ENCODE data around the gene SERPINB6. TPM values are rescaled to one million over a fixed set of nuclear protein-coding genes. Genes with fewer than 3 reads are reported as not detected.

Gene SERPINB6
- total and polyA plus RNA-seq, 9 of the 15 experiments (the other 6 are each of a cell fraction or from before 2014, with no cell fraction given): 86.6 to 211 (median 143) TPM

- TF ChIP-seq HCFC1 (IDR thresholded peaks at IDR 0.05; ENCODE audit: low read depth, low read length) (peak; percentile 46), MTA2 (IDR thresholded peaks at IDR 0.05; ENCODE audit: low read depth) (no peak), ATF1 (CRISPR knock-in tag; IDR thresholded peaks at IDR 0.05) (no peak), ATF1 (tag; IDR thresholded peaks at IDR 0.05) (peak; percentile 33), LARP7 (IDR thresholded peaks at IDR 0.05) (no peak; the same call in 1 of the 2 replicates), ZBTB26 (CRISPR knock-in tag; IDR thresholded peaks at IDR 0.05) (0 out of 2 replicates have a peak, but pooled peaks have one; percentile 0), CLOCK (CRISPR knock-in tag; IDR thresholded peaks at IDR 0.05; ENCODE audit: borderline replicate concordance) (no peak), ZKSCAN8 (CRISPR knock-in tag; IDR thresholded peaks at IDR 0.05) (no peak), MTA3 (IDR thresholded peaks at IDR 0.05; ENCODE audit: borderline replicate concordance) (peak; percentile 93; the same call in 1 of the 2 replicates), ATF6 (CRISPR knock-in tag; IDR thresholded peaks at IDR 0.05) (0 out of 2 replicates have a peak, but pooled peaks have one; percentile 77), ZNF699 (CRISPR knock-in tag; IDR thresholded peaks at IDR 0.05; ENCODE audit: insufficient replicate concordance) (no peak), TRIM28 (IDR thresholded peaks at IDR 0.05) (peak; percentile 34; the same call in 1 of the 2 replicates), BRD9 (IDR thresholded peaks at IDR 0.05; ENCODE audit: low read depth, partially characterized antibody) (peak; percentile 12), ZNF175 (CRISPR knock-in tag; IDR thresholded peaks at IDR 0.05; ENCODE audit: low read depth) (0 out of 2 replicates have a peak, but pooled peaks have one; percentile 23), BRCA1 (IDR thresholded peaks at IDR 0.05) (no peak), BRCA1 (CRISPR knock-in tag; IDR thresholded peaks at IDR 0.05) (0 out of 2 replicates have a peak, but pooled peaks have one; percentile 57), PTRF (tag; IDR thresholded peaks at IDR 0.05) (no peak), ZBTB7A (IDR thresholded peaks at IDR 0.05; ENCODE audit: borderline replicate concordance, control insufficient read depth, low read depth, low read length) (peak; percentile 99), GTF3C2 (IDR thresholded peaks at IDR 0.05; ENCODE audit: borderline replicate concordance, extremely low read depth, insufficient read length) (no peak)
Measured at GRCh38 chr6:2988426-2989331, 17.3 kb upstream of the SERPINB6 start (continued).

Data from K562 (cell line).